NCI-H524 (cell line): ENCODE results near the gene KRT6B.
"Not testable (repeated sequence)": the region's sequence is repeated elsewhere in the genome, so short reads cannot be mapped to it uniquely, and the experiment has no call there.

ENCODE experiments used
- DNase-seq, 2 experiments: peaks; one replicate each; lab custom pipeline; 2025; lab: John Stamatoyannopoulos, UW

The KRT6B gene

DNA sequence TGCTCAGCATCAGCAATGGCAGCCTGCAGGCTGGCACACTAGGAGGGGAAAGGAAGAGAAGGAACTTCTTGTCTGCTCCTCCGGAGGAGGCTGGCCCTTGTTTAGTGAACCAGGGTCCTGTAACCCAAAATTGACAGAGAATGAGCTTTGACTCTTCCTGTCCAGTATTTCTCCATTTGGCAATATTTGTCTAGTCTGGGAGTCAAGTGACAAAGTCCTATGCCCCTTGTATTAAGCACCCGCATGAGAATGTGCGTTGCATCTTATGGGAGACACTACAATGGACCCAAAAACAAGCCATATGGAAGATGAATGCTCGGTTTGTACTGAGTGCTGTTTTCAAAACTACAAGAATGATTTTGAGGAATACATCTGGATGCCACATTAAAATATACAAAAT is 17.9 kb upstream of the KRT6B start:
- no peak for DNase-seq

DNA sequence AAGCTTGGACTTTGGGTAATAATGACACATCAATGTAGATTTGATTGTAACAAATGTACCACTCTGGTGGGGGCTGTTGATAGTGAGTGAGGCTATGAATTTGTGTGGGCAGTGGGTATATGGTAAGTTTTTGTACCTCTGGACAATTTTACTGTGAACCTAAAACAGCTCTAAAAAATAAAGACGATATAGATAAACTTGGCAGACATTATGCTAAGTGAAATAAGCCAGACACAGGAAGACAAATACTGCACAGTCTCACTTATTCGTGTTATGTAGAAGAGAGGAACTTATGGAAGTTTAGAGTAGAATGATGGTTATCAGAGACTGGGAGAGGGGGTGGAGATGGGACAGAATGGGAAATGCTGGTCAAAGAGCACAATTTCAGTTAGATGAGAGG is 13.0 kb upstream of the KRT6B start:
- no peak for DNase-seq

DNA sequence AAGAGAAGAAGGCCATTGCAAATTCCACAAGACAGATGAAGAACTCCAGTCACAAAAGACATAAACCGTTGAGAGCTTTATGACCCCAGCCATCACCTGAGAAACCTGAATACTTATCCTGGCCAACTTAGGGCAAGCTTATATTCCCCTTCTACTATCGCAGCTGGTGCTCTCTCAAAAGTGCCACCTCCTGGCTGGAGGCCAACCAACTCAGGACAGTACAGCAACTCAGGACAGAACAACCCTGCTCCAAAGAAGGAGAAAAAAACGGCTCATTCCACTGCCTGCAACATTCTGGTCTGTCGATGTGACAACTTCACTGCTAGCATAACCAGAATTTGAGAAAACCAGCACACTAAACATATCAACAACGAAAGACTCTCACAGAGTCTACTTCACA is 9.7 kb upstream of the KRT6B start:
- DNase-seq, result peak in 1 of 2 experiments; percentile 49

DNA sequence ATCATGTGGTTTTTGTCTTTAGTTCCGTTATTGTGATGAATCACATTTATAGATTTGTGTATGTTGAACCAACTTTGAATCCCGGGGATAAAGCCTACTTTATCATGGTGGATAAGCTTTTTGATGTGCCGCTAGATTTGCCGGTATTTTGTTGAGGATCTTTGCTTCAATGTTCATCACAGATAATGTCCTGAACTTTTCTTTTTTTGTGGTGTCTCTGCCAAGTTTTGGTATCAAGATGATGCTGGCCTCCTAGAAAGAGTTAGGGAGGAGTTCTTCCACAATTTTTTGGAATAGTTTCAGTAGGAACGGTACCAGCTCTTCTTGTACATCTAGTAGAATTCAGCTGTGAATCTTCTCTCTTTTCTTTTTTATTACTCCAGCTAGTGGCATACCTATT is 6.9 kb upstream of the KRT6B start:
- no peak for DNase-seq

DNA sequence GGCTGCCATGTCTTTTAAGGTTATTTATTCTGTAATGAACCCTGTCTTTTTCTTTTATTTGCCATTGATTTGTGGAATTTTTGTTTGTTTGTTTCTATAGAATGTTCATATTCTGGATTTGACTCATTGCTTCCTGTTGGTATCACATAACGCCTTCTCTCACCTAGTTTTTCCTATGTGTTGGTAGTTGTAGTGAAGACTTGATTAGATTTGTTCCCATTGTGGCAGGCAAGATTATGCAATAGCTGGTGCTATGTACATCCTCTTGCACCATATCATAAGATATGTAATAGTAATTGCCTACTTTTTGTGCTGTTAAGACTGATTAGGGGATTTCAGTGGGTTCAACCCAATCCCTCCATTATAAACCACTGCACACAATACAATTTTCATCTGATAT is 3.9 kb upstream of the KRT6B start:
- no peak for DNase-seq

DNA sequence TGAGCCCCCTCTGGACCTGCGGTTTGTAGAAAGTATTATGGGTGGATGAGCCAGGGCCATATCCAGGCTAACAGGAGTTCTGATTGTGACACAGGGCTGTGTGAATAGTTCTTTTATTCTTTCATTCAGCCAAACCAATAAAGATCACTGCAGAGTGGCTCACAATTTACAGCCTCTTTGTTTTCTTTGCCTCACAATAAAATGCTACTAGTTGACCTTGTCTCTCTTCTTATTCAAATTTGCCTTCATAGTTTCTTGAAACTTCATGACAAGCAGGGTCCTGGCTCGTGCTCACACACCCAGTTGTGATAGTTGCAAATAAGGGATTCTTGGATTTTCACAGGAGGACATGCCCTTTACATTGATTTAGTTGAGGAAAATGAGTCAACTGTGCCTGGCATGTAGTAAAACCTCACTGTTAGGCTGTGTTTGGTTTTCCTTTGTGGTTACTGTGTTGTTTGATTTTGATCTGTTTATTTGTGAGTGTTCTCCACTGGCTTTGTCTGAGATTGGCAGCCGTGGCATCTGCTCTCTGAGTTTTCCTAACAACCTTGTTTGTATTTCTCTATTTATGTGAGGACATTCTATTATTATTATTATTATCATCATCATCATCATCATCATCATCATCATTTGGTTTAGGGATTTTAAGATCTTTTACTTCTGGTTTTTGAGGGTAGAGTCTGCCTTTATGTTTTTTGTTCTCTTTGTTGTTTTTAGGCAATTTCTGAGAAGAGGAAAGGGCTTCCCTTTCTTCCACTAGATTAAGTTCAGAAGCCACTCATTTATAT is 2.7 kb upstream of the KRT6B start:
- DNase-seq, result no peak

DNA sequence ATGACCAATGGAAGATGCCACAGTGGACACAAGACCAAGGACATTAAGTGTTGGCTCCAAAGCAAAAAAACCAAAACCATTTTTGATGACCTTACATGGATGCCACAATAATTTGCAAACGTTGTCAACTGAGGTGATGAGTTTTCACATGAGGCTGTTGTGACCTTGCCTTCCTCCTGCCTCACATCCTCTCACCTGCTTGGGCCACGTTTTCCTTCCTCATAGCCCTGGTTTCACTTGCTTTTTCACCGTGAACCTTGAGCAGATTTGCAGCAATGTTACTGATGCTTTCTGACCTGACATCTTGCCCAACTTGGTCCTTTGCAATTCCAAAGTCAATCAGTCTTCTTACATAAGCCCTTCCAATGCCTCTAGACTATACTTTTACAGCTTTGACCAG is 3.7 kb downstream of the KRT6B start:
- no peak for DNase-seq

DNA sequence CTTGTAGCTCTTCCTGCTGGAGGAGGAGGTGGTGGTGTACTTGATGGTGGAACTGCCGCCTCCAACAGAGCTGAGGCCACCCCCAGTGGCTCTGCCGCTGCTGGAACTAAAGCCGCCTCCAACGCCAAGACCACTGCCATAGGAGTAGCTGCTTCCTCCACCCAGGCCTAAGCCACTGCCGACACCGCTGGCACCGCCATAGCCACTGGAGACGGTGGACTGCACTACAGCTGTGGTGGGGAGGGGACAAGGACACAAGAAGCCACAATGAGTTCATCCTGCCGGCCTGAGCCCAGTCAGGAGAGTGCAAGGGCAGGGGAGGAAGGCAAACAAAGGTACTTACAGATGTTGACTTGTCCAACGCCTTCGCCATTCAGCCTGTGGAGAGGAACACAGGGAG is 4.8 kb downstream of the KRT6B start:
- DNase-seq, result not testable (repeated sequence)

DNA sequence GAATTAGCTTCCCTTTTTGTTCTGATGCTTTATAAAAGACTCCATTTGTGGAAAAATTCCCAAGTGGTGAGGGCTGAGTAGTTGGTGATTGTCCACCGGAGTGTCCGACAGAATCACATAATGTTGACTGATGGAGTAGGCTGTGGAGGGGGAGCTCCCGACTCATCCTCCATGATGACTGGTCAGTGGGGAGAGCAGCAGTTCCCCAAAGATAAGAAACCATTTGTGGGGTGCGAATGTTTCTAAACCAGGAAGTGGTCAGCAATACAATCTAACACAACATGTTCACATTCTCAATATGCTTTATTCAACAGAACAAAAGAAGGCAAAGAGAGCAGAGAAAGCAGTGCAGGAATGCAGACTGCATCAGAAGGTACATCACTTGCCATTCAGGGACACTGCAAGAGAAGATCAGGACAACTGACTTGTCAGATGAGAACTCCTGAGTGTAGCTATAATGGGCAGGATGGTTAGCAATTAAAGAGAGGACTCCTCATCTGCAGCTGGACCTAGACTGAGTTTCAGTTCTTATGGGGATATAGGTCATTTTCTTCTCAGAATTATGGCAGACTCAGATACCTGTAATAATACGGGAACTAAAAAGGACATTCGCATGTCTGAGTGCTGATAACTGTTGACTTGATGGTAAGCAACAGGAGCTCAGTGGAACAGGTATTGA is 5.4 kb downstream of the KRT6B start:
- no peak for DNase-seq

DNA sequence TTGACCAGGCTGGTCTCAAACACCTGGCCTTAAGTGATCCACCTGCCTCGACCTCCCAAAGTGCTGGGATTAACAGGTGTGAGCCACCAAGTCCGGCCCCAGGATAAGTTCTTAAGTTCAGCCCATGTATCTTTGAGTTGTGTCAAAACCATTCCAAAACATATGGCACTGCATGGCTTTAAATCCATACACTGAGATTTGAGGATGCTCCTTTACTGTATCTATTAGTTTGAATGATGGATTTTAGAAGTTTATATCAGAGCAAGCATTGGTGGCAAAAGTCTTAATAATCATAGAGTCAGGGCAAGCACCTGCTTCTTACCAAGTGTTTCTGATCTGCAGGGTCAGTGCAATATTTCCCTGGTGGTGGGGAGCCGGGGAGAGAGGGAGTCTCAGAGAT is 6.1 kb downstream of the KRT6B start:
- DNase-seq, result no peak

DNA sequence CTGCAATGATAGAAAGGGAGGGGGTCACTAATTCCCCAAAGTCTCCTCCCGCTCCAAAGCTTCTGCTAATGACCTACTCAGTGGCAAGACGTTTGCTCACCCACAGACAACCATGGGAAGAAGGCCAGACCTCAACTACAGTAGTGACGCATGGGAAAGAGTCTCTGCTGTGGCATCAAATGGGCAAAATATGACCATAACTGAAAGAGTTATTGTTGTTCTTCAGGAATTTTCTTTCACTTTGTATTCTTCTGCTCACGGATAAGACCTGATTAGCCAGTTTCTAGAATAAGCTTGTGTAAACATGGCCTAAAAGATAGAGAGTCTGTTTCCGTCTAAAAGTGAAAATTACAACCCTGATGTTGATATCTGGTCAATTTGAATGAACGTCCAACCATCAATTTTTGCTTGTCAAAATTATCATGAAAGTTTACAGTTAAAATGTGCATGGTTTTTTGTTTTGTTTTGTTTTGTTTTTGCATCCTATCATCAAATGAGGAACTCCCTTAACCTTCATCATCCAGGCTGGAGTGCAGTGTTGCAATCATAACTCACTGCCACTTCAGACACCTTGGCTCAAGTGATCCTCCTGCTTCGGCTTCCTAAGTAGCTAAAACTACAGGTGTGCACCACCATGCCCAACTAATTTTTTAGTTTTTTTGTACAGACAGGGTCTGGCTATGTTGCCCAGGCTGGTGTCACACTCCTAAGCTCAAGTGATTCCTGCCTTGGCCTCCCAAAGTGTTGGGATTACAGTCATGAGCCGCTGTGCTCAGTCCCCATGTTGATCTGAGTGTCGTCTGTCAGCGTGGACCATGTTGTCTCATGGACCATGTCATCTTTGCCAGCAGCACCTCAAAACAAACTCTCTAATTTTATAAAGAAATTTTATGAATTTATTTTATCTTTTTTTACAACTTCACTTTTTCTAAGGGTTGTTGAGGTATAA is 7.0 kb downstream of the KRT6B start:
- no peak for DNase-seq

DNA sequence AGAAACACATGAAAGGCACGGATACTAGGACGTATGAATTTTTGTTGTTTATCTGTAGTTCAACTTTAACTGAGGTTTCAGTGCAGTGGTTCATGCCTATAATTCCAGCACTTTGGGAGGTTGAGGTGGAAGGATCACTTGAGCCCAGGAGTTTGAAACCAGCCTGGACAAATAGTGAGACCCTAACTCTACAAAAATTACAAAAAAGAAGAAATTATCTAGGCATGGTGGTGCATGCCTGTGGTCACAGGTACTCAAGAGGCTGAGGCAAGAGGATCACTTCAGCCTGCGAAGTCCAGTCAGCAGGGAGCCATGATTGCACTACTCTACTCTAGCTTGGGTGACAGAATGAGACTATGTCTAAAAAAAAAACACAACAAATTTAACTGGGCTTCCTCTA is 8.0 kb downstream of the KRT6B start:
- DNase-seq, result no peak

DNA sequence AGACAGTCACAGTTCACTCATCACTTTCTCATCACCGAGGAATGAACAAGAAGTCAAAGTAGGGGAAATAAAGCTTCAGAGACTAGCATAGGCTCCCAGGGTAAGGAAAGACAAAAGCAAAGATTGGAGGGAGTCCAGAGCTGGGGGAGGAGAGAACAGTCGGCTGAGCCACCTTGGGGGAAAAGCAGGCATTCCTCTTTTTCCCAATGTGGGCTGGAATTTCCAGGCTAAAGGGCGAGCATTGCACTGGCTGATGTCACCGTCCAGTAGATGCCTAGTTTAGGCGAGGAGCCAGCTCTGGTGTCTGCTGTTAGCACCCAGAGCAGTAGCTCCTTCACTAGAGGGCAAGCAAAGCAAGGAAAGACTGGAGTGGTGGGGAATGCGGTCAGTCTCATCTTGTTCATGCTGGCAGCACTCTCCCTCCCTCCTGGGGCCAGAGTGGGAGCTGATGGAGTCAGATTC is 9.3 kb downstream of the KRT6B start:
- no peak for DNase-seq

DNA sequence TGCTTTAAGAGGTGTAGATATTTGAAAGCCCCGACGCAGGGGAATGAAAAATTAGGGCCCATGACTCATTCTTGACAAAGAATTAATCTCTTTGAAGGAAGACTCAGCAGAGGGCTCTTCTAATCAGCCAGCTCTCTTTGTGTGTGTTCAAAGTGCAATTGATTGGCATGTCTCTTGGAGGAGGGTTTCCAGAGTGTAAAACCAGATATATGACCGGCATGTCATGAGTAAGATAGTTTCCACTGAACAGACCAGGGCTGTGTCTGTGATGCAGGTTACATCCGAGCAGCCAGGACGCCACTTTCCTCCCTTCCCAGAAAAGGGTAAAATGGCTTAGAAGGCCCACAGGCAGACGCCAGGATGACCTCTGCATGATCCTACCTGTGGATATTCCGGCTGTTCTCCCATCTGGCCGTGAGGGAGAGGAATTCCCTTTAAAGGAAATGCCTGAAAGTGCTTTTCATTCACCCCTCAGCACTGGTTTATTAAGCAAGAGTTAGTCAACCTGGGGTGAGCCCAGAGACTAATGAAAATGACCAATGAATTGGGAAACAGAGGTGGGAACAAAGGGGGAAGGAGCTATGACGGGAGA is 10.5 kb downstream of the KRT6B start:
- DNase-seq, result peak; percentile 20 to 47

DNA sequence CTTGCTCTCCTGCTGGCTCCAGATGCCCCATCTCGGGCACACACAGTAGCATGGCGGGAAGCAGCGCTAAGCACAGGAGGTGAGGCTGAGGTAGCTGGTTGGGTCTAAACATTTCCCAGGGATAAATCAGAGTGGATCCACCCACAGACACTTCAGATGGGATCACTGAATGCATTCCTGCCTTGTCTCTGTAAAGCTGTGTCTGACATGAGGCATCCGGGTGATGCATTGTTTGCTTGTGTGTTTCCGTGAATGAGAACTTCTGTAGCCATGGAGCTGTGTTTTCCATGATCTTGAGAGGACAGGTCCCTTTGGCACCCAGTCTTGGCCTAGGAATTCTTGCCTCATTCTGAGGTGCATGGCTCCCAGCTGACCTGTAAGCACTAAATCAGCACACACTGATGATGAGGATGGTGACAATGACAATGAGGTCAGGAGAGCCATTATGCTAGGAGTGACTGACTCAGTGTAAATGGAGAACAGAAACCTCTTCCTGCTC is 11.1 kb downstream of the KRT6B start:
- peak in 1 of 2 experiments; percentile 24 for DNase-seq

DNA sequence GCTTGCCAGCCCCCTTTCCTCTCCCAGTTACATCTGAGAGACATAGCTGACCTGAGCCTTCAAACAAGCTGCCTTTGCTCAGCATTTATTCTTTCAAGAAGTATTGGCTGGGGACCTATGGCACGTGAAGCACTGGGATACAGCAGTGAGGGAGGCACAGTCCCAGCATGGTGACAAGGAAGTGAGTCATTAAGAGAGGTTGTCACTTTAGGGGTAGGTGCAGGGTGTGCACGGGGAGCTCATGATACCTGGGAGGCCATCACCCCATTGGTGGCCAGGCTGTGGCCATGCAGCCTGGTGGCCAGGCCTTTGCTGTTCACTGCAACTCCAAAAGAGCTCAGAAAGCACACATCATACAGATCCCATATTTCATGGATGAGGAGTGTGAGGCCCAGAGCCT is 12.1 kb downstream of the KRT6B start:
- DNase-seq, result no peak

DNA sequence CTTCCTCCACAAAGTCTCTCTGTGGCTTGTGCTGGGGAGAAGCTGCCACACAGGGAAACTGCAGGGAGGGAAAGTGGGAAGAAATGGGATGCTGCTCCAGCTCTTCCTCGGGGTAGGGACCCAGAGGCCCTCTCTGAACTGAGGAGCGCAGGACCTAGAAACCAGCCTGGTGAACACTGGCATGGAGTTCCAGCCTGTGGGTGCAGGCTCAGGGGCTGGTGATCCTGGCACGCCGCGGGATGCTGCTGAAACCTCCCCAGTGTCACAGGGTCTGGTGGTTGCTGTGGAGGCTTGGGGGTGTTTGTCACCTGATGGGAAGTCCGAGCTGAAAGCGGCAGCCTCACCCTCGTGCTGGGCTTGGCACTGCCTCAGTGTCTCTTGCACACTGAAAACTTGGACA is 12.5 kb downstream of the KRT6B start:
- no peak for DNase-seq

DNA sequence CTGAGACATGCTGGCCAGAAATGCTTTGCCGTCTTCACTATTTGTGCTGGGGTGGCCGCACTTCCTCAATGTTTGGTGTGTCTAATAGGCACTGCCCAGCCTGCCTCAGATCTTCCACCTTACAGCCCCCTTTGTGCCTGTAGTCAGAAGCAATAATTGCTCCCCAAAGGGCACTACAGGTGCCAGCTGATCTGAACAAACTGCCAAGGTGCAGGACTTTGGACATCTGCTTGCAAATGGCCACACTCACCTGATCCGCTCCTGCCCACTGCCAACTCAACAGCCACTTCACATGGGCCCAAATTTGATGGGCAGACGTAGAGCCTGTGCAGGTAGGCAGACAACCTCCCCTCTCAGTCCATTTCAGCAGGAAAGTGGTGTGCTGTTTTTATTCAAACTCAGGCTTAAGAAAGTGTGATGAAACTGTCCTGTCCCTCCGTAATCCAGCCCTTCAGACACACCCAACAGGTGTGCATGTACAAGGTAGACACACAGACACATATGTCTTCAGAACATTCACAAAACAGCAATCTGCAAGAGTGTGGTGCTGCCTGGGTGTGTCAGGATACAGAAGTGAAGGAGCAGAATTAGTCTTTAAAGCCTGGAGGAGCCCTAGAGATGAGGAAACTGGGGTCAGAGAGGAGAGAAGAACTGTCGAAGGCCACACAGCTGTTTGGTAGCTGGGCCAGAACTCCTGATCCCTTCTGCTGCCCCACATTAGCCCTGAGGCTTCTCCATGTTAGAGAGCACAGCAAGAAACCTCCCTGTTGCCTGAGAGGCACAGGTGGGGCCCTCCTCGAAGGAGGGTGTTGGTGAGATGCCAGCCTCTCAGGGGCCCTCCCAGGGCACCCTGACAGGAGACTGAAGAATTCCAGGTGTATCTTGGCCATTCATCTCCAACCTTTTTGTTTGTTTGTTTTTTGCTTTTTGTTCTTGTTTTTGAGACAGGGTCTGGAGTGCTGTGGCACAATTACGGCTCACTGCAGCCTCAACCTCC is 13.3 kb downstream of the KRT6B start:
- no peak for DNase-seq

DNA sequence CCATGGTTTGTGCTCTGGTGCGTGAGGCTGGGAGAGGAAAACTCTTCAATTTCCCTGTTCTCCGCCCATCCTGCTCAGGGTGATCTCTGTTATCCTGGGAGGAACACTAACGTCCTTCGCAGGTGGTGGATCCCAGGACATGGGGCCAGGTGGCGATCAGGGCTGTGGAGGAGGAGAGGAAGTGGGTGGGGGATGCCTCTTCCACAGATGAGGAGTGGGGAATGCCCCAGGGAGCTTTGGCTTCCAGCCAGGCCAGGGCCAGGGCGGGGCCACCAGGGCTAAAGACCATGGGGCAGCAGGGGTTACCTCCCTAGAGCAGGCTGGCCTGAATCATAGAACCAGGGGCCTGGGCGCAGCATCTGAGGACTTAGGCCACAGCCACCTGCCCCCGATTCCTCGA is 14.4 kb downstream of the KRT6B start:
- no peak for DNase-seq

DNA sequence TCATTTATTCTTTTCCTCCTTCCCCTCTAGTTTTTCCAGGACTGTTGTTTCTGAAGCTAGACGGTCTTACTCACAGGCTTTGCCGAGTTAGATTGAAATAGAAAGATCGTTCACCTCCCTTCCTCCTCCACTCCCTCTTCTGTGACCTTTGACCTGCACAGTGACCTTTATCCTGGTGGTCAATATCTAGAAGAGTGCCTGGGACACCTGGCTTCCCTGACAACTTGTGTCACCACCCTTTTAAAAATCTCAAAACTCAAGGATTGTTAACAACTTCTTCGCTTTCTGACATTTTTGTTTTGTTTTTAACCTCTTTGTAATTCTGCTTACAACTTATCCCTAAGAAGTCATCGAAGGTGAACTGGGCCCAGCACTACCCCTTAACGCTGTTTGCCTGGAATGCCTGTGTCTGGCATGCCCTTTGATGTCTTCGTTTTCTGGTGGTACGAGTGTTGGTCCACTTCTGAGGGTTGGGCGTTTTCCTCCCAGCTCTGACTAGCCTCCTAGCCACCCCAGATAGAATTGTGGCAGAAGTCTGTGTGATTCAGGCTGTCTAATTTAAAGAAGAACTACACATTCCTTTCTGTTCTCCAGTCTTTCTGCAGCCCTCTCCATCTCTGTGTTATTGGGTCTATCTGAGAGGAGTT is 15.0 kb downstream of the KRT6B start:
- DNase-seq, result no peak
